ENCODE measurements around the gene AOAH.

AOAH gene

GRCh38 chr7:36629351-36629750 is 94.9 kb downstream of the AOAH start:
- DNase-seq (ENCODE audit: low spot score): no peak

DNA sequence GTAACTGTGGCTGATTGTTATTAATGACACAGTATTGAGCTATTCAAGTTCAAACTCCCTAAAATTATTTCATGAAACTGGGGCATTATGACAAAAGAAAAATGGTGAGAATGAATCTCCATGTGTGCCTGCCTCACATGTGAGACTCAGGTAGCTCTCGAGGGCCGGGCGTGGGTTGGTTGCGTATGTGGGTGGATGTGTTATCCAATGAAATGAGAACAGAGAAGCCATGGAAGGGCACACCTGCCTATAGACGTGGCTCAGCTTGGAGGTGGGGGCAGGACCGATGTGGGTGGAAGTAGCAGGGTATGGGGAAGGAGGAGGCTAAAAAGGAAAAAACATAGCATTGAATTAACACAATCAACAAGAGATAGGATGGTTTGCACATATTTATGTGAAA is 96.5 kb downstream of the AOAH start:
- DNase-seq (ENCODE audit: low spot score): no peak

GRCh38 chr7:36626111-36626510 is 98.2 kb downstream of the AOAH start:
- DNase-seq (ENCODE audit: low spot score): no peak

GRCh38 chr7:36625247-36625646 is 99.0 kb downstream of the AOAH start:
- DNase-seq (ENCODE audit: low spot score): no peak

- DNase-seq (ENCODE audit: low spot score): peak; percentile 17
Measured at GRCh38 chr7:36623247-36623646, 101.0 kb downstream of the AOAH start.

- no peak for DNase-seq (ENCODE audit: low spot score)
Measured at GRCh38 chr7:36621396-36621795, 102.9 kb downstream of the AOAH start.

- peak; percentile 39 for DNase-seq (ENCODE audit: low spot score)
Measured at GRCh38 chr7:36620166-36620708, 104.1 kb downstream of the AOAH start.

DNA sequence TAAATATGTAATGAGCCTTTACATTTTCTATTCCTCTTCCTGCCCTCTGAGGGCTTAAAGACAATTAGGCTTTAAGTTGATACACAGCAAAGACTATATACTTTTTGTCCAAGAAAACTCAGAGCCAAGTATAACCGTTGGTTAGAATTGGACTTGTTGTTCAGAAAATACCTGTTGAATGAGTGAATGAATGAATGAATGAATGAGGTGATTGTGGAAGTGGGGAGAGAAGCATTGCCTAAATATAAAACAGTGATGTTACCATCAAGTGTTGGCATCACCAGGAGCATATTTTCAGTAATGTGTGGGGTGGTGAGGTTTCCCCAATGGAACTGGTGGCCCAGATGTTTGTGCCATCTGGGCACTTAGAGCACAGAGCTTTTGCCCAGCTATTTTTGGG is 106.9 kb downstream of the AOAH start:
- no peak for DNase-seq (ENCODE audit: low spot score)

GRCh38 chr7:36615852-36616540 is 108.3 kb downstream of the AOAH start:
- DNase-seq (ENCODE audit: low spot score): no peak

DNA sequence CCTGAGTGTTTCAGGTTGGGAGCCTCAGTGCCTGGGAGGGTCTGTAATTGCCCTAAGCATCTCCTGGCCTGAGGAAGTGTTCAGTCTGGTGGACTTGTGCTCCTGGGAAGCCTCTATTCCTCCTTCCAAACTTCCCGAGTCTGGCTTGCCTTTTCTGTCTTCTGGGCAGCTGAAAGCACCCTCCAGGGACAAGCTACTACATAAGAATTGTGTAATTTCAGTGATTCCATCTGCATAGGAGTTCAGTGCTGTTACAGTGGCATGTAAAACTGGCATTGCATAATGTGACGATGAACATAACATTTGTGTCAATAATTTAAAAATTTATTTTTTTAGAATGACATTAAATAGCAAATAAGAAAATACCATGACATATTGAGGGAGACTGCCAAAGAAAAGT is 109.3 kb downstream of the AOAH start:
- DNase-seq (ENCODE audit: low spot score): no peak

DNA sequence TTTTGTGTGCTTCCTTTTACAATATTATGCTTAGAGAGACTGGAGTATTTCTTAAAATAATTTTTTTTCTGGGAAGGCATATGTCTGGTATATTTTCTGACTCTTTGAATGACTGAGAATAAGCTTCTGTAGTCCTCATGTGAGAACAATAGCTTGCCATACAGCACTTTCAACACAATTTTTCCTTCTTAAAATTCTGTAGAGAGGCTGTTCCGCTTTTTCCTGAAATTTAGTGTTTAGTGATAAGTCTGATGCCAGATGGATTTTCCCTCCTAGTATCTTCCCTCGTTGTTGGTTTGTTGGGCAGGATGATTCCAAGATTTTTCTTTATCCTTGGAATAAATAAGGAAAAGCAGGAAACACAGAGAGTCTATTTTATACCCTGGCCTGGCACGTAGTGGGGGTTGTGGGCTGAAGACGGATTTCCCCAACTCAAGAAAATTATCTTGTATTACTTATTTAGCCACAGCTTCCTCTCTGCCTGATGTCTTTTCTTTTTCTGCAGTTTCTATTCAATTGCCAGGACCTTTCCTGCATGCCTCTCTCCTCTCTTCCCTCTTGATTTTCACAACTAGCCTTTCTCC is 111.2 kb downstream of the AOAH start:
- no peak for DNase-seq (ENCODE audit: low spot score)

DNA sequence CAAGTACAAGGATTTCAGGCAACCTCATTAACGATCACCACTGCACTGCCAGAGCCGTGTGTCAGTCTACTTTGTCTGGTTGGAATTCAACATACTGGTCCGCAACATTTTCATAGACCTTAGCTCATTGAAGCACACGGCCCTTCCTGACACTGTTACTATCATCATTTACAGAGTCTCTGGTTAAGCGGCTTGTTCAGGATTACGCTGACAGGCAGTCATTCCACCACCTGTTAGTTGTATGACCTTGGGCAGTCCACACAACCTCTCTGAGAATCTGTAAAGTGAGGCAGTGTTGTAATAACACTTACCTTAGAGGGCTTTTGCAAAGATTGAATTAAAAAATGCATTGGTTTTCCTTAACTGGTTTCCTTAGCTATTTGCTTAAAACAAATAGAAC is 112.6 kb downstream of the AOAH start:
- no peak for DNase-seq (ENCODE audit: low spot score)

DNA sequence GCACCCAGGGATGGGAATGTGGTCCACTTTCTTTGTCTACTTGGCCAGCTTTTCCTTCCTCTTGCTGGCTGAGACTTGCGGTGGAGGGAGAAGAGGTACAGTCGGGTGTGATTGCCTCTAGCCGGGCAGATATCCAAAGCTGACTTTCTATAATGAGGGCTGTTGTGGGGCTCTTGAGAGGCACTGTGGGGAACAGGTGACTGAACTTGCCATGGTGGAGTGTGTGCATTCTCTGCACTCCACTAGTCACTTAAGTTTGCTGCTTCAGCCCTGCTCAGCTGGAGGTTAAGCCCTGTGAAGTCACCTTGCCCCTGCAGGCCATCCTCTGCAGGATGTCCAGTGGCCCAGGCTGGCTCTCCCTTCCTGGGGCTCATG is 116.6 kb downstream of the AOAH start:
- DNase-seq (ENCODE audit: low spot score): no peak

DNA sequence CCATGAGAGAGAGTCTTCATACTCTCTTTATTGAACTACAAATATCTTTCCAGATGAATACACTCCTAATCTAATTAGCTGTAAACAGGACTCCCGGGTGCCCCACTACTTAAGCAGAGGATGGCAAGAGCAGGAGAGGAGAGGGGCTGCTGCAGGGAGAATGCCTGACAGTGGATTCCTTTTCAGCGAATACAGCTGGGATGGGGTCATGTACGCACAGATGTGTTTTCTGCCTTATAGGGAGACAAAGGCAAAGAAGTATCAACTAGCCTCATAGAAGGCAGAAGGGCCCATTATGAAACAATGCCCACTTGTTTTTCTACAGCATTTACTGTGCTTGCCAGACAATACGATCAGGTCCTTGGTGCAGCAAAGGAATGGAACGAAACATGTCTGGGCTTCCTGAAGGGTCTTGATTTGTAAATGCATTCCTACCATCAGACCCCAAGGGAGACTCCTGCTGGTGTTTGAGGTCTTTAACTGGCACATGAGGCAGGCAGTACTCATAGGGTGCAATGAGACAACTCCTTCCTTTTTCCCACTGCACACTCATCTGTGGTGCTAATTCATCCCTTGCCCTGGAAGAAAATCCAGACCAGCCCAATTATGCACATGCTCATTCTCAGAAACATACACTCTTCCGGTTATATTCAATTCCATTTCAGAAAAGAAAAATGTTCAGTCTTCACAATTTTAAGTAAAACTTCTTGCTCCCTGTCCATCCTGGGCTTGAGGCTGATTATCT is 117.1 kb downstream of the AOAH start:
- DNase-seq (ENCODE audit: low spot score): no peak

- DNase-seq (ENCODE audit: low spot score): no peak
Measured at GRCh38 chr7:36606153-36606975, 117.9 kb downstream of the AOAH start.

GRCh38 chr7:36605261-36606051 is 118.8 kb downstream of the AOAH start:
- peak; percentile 94 for DNase-seq (ENCODE audit: low spot score)

- peak; percentile 95 for DNase-seq (ENCODE audit: low spot score)
Measured at GRCh38 chr7:36604806-36605205, 119.5 kb downstream of the AOAH start.

- no peak for DNase-seq (ENCODE audit: low spot score)
Measured at GRCh38 chr7:36602934-36603887, 121.1 kb downstream of the AOAH start.

GRCh38 chr7:36602511-36602910 is 121.8 kb downstream of the AOAH start:
- no peak for DNase-seq (ENCODE audit: low spot score)

- no peak for DNase-seq (ENCODE audit: low spot score)
Measured at GRCh38 chr7:36601601-36602000, 122.7 kb downstream of the AOAH start.
